ENCODE results near the gene MRI1.

Gene MRI1

GRCh38 chr19:13726323-13726722 is 38.0 kb upstream of the MRI1 start:
- H3K9me3 ChIP-seq: no peaks in the 10 kb centered on the region
- no peak overlapping the region for H3K27ac ChIP-seq
- no peak overlapping the region for H3K4me3 ChIP-seq (ENCODE audit: low read depth in 1 of 2, low read length in 1 of 2)
- no peaks in the 10 kb centered on the region for H3K36me3 ChIP-seq
- no peaks in the 10 kb centered on the region for H3K27me3 ChIP-seq
- H3K4me1 ChIP-seq (ENCODE audit: control insufficient read depth in 1 of 2, insufficient read depth in 1 of 2, low read depth in 1 of 2, low read length in 1 of 2): peaks cover 4 to 6% of the 10 kb centered on the region in 2 experiments
- no peak for TF ChIP-seq CTCF (IDR thresholded peaks at IDR 0.05)

- H3K4me1 ChIP-seq (ENCODE audit: control insufficient read depth in 1 of 2, insufficient read depth in 1 of 2, low read depth in 1 of 2, low read length in 1 of 2): peaks cover 11% of the 10 kb centered on the region in 2 experiments
- H3K27ac ChIP-seq: no peak overlapping the region
- no peak for TF ChIP-seq CTCF (IDR thresholded peaks at IDR 0.05)
Observed at GRCh38 chr19:13727798-13728197, 36.5 kb upstream of the MRI1 start.

GRCh38 chr19:13729859-13730258 is 34.5 kb upstream of the MRI1 start:
- no peak overlapping the region for H3K27ac ChIP-seq
- no peak for TF ChIP-seq CTCF (IDR thresholded peaks at IDR 0.05)
- no peaks in the 10 kb centered on the region for H3K36me3 ChIP-seq

More at GRCh38 chr19:13727798-13728197, 36.5 kb upstream of the MRI1 start:
- Histone ChIP-seq H3K36me3 (no peaks in the 10 kb centered on the region), H3K9me3 (no peaks in the 10 kb centered on the region), H3K27me3 (no peaks in the 10 kb centered on the region), H3K4me3 (ENCODE audit: low read depth in 1 of 2, low read length in 1 of 2) (no peak overlapping the region)

GRCh38 chr19:13731147-13731964 is 33.0 kb upstream of the MRI1 start:
- TF ChIP-seq CTCF (IDR thresholded peaks at IDR 0.05): peak; percentile 44
- Histone ChIP-seq H3K36me3 (no peaks in the 10 kb centered on the region), H3K27ac (peak overlapping the region; percentile 61), H3K9me3 (no peaks in the 10 kb centered on the region), H3K4me1 (ENCODE audit: control insufficient read depth in 1 of 2, insufficient read depth in 1 of 2, low read depth in 1 of 2, low read length in 1 of 2) (peaks cover 11% of the 10 kb centered on the region in 2 experiments), H3K27me3 (no peaks in the 10 kb centered on the region), H3K4me3 (ENCODE audit: low read depth in 1 of 2, low read length in 1 of 2) (peak overlapping the region; percentile 66 to 73)

More at GRCh38 chr19:13729859-13730258, 34.5 kb upstream of the MRI1 start:
- Histone ChIP-seq H3K4me3 (ENCODE audit: low read depth in 1 of 2, low read length in 1 of 2) (no peak overlapping the region), H3K27me3 (no peaks in the 10 kb centered on the region), H3K9me3 (no peaks in the 10 kb centered on the region), H3K4me1 (ENCODE audit: control insufficient read depth in 1 of 2, insufficient read depth in 1 of 2, low read depth in 1 of 2, low read length in 1 of 2) (peaks cover 11% of the 10 kb centered on the region in 2 experiments)

- no peak for TF ChIP-seq CTCF (IDR thresholded peaks at IDR 0.05)
- Histone ChIP-seq H3K36me3 (no peaks in the 10 kb centered on the region), H3K27me3 (no peaks in the 10 kb centered on the region), H3K27ac (no peak overlapping the region), H3K4me1 (ENCODE audit: control insufficient read depth in 1 of 2, insufficient read depth in 1 of 2, low read depth in 1 of 2, low read length in 1 of 2) (peaks cover 11% of the 10 kb centered on the region in 2 experiments), H3K9me3 (no peaks in the 10 kb centered on the region), H3K4me3 (ENCODE audit: low read depth in 1 of 2, low read length in 1 of 2) (peak overlapping the region in 1 of 2 experiments; percentile 73)
Observed at GRCh38 chr19:13732337-13732736, 32.0 kb upstream of the MRI1 start.

All from neutrophil (primary cell).